ENCODE results near the gene NFATC1. TPM values are rescaled to one million over a fixed set of nuclear protein-coding genes. Genes with fewer than 3 reads are reported as not detected.

Gene NFATC1
- polyA plus RNA-seq, 1 of the 3 experiments (the other 2 are of a cell fraction): 0.02 TPM

- Histone ChIP-seq H3K4me1 (ENCODE audit: control insufficient read depth in 1 of 2, insufficient read depth in 2 of 2, low read depth in 1 of 2, low read length in 1 of 2) (no peaks in the 10 kb centered on the region), H3K4me3 (ENCODE audit: low read depth in 2 of 2, low read length in 1 of 2) (no peak overlapping the region), H3F3A (replicated peaks; ENCODE audit: insufficient read depth) (no peaks in the 10 kb centered on the region), H3K36me3 (replicated peaks in 1 of 2; ENCODE audit: control insufficient read depth in 1 of 2, insufficient read depth in 2 of 2, low read length in 1 of 2) (no peaks in the 10 kb centered on the region), H3K79me2 (ENCODE audit: insufficient read depth) (no peaks in the 10 kb centered on the region), H4K20me1 (ENCODE audit: insufficient read depth) (no peaks in the 10 kb centered on the region), H3K9ac (no peak overlapping the region), H3K9me2 (no peaks in the 10 kb centered on the region), H3K27me3 (ENCODE audit: insufficient read depth) (peaks cover 96% of the 10 kb centered on the region), H3K9me3 (no peaks in the 10 kb centered on the region), H2AFZ (ENCODE audit: low read depth) (no peak overlapping the region), H3K4me2 (no peak overlapping the region), H3K27ac (ENCODE audit: low read depth in 2 of 2, low read length in 1 of 2) (no peak overlapping the region)
- WGBS (ENCODE audit: low lambda C conversion rate): 25% methylated on average over 21 of the region's 28 CpGs
- CTCF ChIA-PET: interaction anchor here (1.0 to 1.7 kb wide), 2 partner anchors 12 to 69 kb away, joined by 3 to 6 read pairs; no protein-coding TSS in a partner anchor
- POLR2A ChIA-PET: no interaction called here
- DNase-seq: no peak
- TF ChIP-seq FOXM1 (IDR thresholded peaks at IDR 0.05; ENCODE audit: low read depth) (no peak), EZH2phosphoT487 (IDR thresholded peaks at IDR 0.05; ENCODE audit: borderline replicate concordance, low read depth) (no peak), PBX3 (IDR thresholded peaks at IDR 0.05) (no peak), RAD21 (IDR thresholded peaks at IDR 0.05; ENCODE audit: low read length) (no peak), GATA2 (CRISPR knock-in tag; IDR thresholded peaks at IDR 0.05) (no peak), USF2 (IDR thresholded peaks at IDR 0.05; ENCODE audit: borderline replicate concordance, low read depth, low read length) (no peak), POLR2AphosphoS5 (IDR thresholded peaks at IDR 0.05; ENCODE audit: low read depth, low read length) (no peak), MEF2A (IDR thresholded peaks at IDR 0.05; ENCODE audit: borderline replicate concordance, low read depth) (no peak), YY1 (IDR thresholded peaks at IDR 0.05; ENCODE audit: low read depth) (no peak), EP300 (IDR thresholded peaks at IDR 0.05; ENCODE audit: borderline replicate concordance in 1 of 2, low read depth in 1 of 2, low read length in 1 of 2) (no peak), RFX5 (IDR thresholded peaks at IDR 0.05; ENCODE audit: low read length) (no peak), TCF12 (IDR thresholded peaks at IDR 0.05) (no peak), TEAD4 (IDR thresholded peaks at IDR 0.05; ENCODE audit: borderline replicate concordance, insufficient read depth) (no peak), CHD2 (IDR thresholded peaks at IDR 0.05; ENCODE audit: low read length, partially characterized antibody) (no peak)
- TF ChIP-seq, protein P1, sequence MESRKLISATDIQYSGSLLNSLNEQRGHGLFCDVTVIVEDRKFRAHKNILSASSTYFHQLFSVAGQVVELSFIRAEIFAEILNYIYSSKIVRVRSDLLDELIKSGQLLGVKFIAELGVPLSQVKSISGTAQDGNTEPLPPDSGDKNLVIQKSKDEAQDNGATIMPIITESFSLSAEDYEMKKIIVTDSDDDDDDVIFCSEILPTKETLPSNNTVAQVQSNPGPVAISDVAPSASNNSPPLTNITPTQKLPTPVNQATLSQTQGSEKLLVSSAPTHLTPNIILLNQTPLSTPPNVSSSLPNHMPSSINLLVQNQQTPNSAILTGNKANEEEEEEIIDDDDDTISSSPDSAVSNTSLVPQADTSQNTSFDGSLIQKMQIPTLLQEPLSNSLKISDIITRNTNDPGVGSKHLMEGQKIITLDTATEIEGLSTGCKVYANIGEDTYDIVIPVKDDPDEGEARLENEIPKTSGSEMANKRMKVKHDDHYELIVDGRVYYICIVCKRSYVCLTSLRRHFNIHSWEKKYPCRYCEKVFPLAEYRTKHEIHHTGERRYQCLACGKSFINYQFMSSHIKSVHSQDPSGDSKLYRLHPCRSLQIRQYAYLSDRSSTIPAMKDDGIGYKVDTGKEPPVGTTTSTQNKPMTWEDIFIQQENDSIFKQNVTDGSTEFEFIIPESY (IDR thresholded peaks at IDR 0.05; ENCODE audit: borderline replicate concordance, low read depth): no peak
- TF ChIP-seq, protein P2, sequence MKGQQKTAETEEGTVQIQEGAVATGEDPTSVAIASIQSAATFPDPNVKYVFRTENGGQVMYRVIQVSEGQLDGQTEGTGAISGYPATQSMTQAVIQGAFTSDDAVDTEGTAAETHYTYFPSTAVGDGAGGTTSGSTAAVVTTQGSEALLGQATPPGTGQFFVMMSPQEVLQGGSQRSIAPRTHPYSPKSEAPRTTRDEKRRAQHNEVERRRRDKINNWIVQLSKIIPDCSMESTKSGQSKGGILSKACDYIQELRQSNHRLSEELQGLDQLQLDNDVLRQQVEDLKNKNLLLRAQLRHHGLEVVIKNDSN (IDR thresholded peaks at IDR 0.05; ENCODE audit: borderline replicate concordance, low read depth): no peak
Measured at GRCh38 chr18:79450289-79451080, 54.8 kb downstream of the NFATC1 start.
